Kidney (tissue), 14 donors: ENCODE measurements around the gene ABCB6. TPM values are rescaled to one million over a fixed set of nuclear protein-coding genes. Genes with fewer than 3 reads are reported as not detected.
A peak's percentile ranks its signal among the peaks of the same experiment; 100 is the strongest.

Source experiments
- DNase-seq, 5 donors: peaks; one replicate each; pipeline ENCODE4 v3.0.0-alpha.2; 2013 to 2020
- FAIRE-seq: peaks from 2 replicates; lab custom pipeline; 2012; peaks lifted over from hg19 to GRCh38; lab: Jason Lieb, UNC
- H3K27ac ChIP-seq, 2 donors: one replicate each; pipeline ENCODE4 v1.7.0; 2013; ENCODE audit warnings: low read depth in 2 of 2, low read length in 2 of 2, inconsistent platforms in 1 of 2
- H3K27me3 ChIP-seq: one replicate; pipeline ENCODE4 v1.7.1; 2013; ENCODE audit warnings: low read length, inconsistent platforms; ENCODE audit not compliant: control insufficient read depth, insufficient read depth
- H3K36me3 ChIP-seq, 3 donors: one replicate each; pipeline versions ENCODE4 v1.7.0 to v1.7.1; 2013; ENCODE audit warnings: low read length in 3 of 3, control low read depth in 1 of 3, inconsistent platforms in 1 of 3; ENCODE audit not compliant: insufficient read depth in 3 of 3, control insufficient read depth in 2 of 3
- H3K4me1 ChIP-seq, 3 donors: one replicate each; pipeline versions ENCODE4 v1.7.0 to v1.7.1; 2013; ENCODE audit warnings: low read length in 3 of 3, inconsistent platforms in 1 of 3, low read depth in 1 of 3; ENCODE audit not compliant: control insufficient read depth in 2 of 3, insufficient read depth in 2 of 3
- H3K4me3 ChIP-seq, 3 donors: one replicate each; pipeline versions ENCODE4 v1.7.0 to v1.8.1; 2013; ENCODE audit warnings: low read length in 3 of 3, control low read depth in 1 of 3, inconsistent platforms in 1 of 3
- H3K9ac ChIP-seq, 3 donors: one replicate each; pipeline versions ENCODE4 v1.7.0 to v1.7.1; 2013; ENCODE audit warnings: low read length in 3 of 3, control low read depth in 1 of 3, inconsistent platforms in 1 of 3
- H3K9me3 ChIP-seq, 3 donors: one replicate each; pipeline versions ENCODE4 v1.7.0 to v1.7.1; 2013; ENCODE audit warnings: low read length in 3 of 3, control low read depth in 1 of 3, inconsistent platforms in 1 of 3; ENCODE audit not compliant: control insufficient read depth in 2 of 3, insufficient read depth in 1 of 3
- intact Hi-C: fragments of 100-400 bp; cut with DNase I; formaldehyde crosslinking; loops from one replicate; pipeline ENCODE4 v1.11.1; 2022
- polyA plus RNA-seq: library from polyadenylated mRNA; stranded (reverse); fragments of 350-450 nt; fragmentation: Illumina TruSeq; extraction: RNeasy Lipid Tissue Mini Kit (QIAGEN cat#74804); gene quantifications from one replicate; pipeline ENCODE4 v1.2.3, GENCODE V29; 2014; ENCODE audit warnings: low read depth, low replicate concordance; ENCODE audit not compliant: insufficient read depth
- total RNA-seq: library from RNA; stranded (reverse); fragmentation: NEBNext Ultra II Directional; extraction: Animal tissue kit (Norgen Biotek cat#: 25700); gene quantifications from one replicate; pipeline ENCODE4 v1.2.1, GENCODE V29; 2021
- TF ChIP-seq, protein P1 (sequence below): IDR thresholded peaks from 3 replicates; pipeline ENCODE4 v1.5.1; 2012; ENCODE audit warnings: mild to moderate bottlenecking, moderate library complexity, borderline replicate concordance; ENCODE audit not compliant: insufficient read depth; ENCODE audit errors: extremely low read depth
- donor health status: control.
- donor health status: control.
- donor health status: control.
- donor health status: control.
- donor health status: control.
- donor health status: DM: yes; HTN: yes; CAD: no.
- donor health status: Normal renal cell carcinoma (clear cell type).

ABCB6 gene
- total and polyA plus RNA-seq, 2 donors from 2014 or later, result 17.8 to 53.6 TPM

DNA sequence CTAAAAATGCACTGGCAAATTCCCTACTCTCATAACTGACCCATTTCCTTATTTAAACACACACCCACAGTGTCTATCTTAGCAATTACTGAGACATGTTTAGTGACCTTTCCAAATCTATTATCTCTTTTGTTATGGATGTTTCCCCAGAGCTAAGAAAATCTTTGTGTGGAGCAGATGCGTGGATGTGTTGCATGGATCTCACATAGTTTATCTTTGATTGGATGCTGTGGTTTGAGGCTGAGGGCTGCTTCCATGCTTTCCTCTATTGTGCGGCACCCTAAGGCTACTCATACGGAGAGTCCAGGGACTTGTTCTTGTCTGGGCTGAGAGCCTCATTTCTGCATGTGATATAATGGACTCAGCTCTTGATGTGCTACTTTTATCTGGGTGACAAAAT is 15.6 kb upstream of the ABCB6 start:
- no peaks in the 10 kb centered on the region for H3K27me3 ChIP-seq
- no peak overlapping the region for H3K9ac ChIP-seq
- no peaks in the 10 kb centered on the region for H3K9me3 ChIP-seq
- H3K27ac ChIP-seq, result no peak overlapping the region
- peaks cover 0 to 8% (median 0%) of the 10 kb centered on the region in 3 donors for H3K4me1 ChIP-seq
- no peak overlapping the region for H3K4me3 ChIP-seq
- FAIRE-seq (no peak), DNase-seq (no peak)
- intact Hi-C loops, result no loop called here
- TF ChIP-seq, protein P1, sequence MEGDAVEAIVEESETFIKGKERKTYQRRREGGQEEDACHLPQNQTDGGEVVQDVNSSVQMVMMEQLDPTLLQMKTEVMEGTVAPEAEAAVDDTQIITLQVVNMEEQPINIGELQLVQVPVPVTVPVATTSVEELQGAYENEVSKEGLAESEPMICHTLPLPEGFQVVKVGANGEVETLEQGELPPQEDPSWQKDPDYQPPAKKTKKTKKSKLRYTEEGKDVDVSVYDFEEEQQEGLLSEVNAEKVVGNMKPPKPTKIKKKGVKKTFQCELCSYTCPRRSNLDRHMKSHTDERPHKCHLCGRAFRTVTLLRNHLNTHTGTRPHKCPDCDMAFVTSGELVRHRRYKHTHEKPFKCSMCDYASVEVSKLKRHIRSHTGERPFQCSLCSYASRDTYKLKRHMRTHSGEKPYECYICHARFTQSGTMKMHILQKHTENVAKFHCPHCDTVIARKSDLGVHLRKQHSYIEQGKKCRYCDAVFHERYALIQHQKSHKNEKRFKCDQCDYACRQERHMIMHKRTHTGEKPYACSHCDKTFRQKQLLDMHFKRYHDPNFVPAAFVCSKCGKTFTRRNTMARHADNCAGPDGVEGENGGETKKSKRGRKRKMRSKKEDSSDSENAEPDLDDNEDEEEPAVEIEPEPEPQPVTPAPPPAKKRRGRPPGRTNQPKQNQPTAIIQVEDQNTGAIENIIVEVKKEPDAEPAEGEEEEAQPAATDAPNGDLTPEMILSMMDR, result no peak
- H3K36me3 ChIP-seq, result peaks cover 13 to 65% (median 37%) of the 10 kb centered on the region in 3 donors

DNA sequence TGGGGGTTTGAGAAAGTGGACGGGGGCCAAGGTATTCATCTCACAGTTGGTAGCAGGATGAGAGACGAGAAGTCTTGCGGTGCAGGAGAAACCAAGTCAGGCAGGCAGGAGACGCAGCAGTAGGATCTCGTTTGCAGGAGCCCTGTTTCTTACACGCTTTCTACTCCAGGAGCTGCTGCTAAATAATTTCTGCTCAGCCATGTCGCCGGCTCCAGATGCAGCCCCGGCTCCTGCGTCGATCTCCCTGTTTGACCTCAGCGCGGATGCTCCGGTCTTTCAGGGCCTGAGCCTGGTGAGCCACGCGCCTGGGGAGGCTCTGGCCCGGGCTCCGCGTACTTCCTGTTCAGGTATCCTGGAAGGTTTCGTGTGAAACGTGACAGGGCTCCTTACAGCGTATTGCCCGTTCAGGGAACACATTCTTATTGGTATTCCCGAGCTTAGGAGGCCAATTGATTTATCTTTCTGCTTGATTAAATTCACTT is 11.3 kb upstream of the ABCB6 start:
- Histone ChIP-seq H3K9me3 (no peaks in the 10 kb centered on the region), H3K4me1 (peaks cover 0 to 17% (median 11%) of the 10 kb centered on the region in 3 donors), H3K4me3 (peak overlapping the region; percentile 97 to 98 (median 97)), H3K27me3 (no peaks in the 10 kb centered on the region), H3K9ac (peak overlapping the region; percentile 71 to 95 (median 88)), H3K36me3 (peaks cover 16 to 46% (median 25%) of the 10 kb centered on the region in 3 donors), H3K27ac (peak overlapping the region; percentile 84 to 91)
- no peak for FAIRE-seq
- DNase-seq, result peak; percentile 54 to 86 (median 63)
- intact Hi-C loops, result no loop called here
- TF ChIP-seq, protein P1, result no peak

DNA sequence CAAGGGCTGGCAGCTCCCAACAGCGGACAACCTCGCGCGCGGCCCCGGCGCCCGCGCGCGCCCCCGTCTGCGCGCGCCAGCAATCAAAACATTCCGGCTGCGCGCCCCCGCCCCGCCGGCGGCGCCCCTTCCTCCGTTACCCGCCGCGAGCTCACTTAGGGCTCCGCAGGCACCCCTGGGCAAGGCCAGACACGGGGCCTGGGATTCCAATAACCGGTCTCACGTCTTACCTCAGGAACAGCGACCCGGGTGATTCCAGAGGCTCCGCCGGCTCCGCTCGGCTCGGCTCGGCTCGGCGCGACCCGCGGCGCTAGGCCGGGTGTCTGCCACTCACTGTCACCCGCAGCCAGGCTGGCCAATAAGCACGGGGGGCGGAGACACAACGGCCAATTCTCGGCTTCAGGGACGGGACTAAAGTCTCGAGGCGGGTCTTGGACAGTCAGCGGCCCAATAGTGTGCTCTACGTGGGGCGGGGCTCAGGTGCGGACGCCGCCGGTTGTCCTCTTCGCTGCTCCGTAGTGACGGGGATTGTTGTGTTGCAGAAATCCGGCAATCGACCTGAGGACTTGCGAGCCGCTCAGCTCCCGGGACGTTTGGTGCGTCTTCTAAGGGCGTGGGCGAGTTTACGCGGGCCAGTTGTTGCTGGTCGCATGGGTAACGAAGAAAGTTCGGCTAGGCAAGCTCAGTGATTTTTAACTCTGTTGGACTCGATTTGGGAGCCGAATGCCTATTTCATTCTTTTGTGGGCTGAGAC is 10.7 kb upstream of the ABCB6 start, which contains the start of the genes ANKZF1 and ATG9A:
TSS of gene ANKZF1 (plus strand) at position 502 of the 754 bp plus-strand sequence. CDS start 452 bp downstream, outside the sequence.
TSS of gene ATG9A (minus strand) at position 332 of the 754 bp plus-strand sequence. CDS start 1,612 bp downstream, outside the sequence.
- peak within 1 kb of the TSS; percentile 91 to 96 for H3K27ac ChIP-seq
- intact Hi-C loops, result no loop called here
- peaks cover 0 to 17% (median 11%) of the 10 kb centered on the region in 3 donors for H3K4me1 ChIP-seq
- peaks cover 17 to 46% (median 26%) of the 10 kb centered on the region in 3 donors for H3K36me3 ChIP-seq
- peak within 1 kb of the TSS; percentile 97 to 98 (median 97) for H3K4me3 ChIP-seq
- TF ChIP-seq, protein P1, result peak; percentile 5
- H3K9ac ChIP-seq, result peak within 1 kb of the TSS; percentile 95 to 100 (median 99)
- FAIRE-seq, result peak; percentile 89
- DNase-seq, result peak; percentile 99 to 100 (median 99)
- no peaks in the 10 kb centered on the region for H3K27me3 ChIP-seq
- no peaks in the 10 kb centered on the region for H3K9me3 ChIP-seq
